ENCODE data around the gene SYTL3.

- TF ChIP-seq, protein P1, sequence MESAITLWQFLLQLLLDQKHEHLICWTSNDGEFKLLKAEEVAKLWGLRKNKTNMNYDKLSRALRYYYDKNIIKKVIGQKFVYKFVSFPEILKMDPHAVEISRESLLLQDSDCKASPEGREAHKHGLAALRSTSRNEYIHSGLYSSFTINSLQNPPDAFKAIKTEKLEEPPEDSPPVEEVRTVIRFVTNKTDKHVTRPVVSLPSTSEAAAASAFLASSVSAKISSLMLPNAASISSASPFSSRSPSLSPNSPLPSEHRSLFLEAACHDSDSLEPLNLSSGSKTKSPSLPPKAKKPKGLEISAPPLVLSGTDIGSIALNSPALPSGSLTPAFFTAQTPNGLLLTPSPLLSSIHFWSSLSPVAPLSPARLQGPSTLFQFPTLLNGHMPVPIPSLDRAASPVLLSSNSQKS (CRISPR knock-in tag; IDR thresholded peaks at IDR 0.05), result no peak
- TF ChIP-seq SRF (CRISPR knock-in tag; IDR thresholded peaks at IDR 0.05), result no peak
- TF ChIP-seq TEAD1 (CRISPR knock-in tag; IDR thresholded peaks at IDR 0.05), result no peak
- TF ChIP-seq PHF21A (IDR thresholded peaks at IDR 0.05; ENCODE audit: borderline replicate concordance, low read depth), result no peak
- no peak for TF ChIP-seq CTCF (IDR thresholded peaks at IDR 0.05 in 2 of 3, conservative IDR thresholded peaks at IDR 0.05 in 1 of 3; ENCODE audit: insufficient read depth in 2 of 3, low read depth in 1 of 3, low read length in 3 of 3)
Measured at GRCh38 chr6:158795516-158795915, 145.7 kb downstream of the SYTL3 start.

Measured in K562 (cell line).